HG03060 (cell line): ENCODE measurements around the gene TMPRSS11D.

ENCODE experiments used
- ATAC-seq: cut with Tn5 transposase; IDR thresholded peaks from one replicate; pipeline ENCODE4 v1.9.1; 2021; ENCODE audit warnings: low read depth, moderate number of reproducible peaks; ENCODE audit not compliant: unreplicated experiment

The TMPRSS11D gene

GRCh38 chr4:67891645-67892044 is 7.8 kb upstream of the TMPRSS11D start:
- no peak for ATAC-seq

GRCh38 chr4:67886281-67886680 is 2.5 kb upstream of the TMPRSS11D start:
- no peak for ATAC-seq

- no peak for ATAC-seq
These were observed 2.0 kb upstream of the TMPRSS11D start for GRCh38 chr4:67885762-67886161.

GRCh38 chr4:67884701-67885100 is 899 bp upstream of the TMPRSS11D start:
- ATAC-seq, result no peak

GRCh38 chr4:67883458-67883857 is 344 bp downstream of the TMPRSS11D start:
- ATAC-seq, result no peak

- no peak for ATAC-seq
These were observed 2.8 kb downstream of the TMPRSS11D start for GRCh38 chr4:67880866-67881610.

- no peak for ATAC-seq
These were observed 4.3 kb downstream of the TMPRSS11D start for GRCh38 chr4:67879486-67879885.

GRCh38 chr4:67877086-67877485 is 6.7 kb downstream of the TMPRSS11D start:
- ATAC-seq, result no peak

- ATAC-seq, result no peak
These were observed 8.8 kb downstream of the TMPRSS11D start for GRCh38 chr4:67874986-67875385.

- no peak for ATAC-seq
These were observed 10.7 kb downstream of the TMPRSS11D start for GRCh38 chr4:67873116-67873515.

- ATAC-seq, result peak; percentile 89
These were observed 11.9 kb downstream of the TMPRSS11D start for GRCh38 chr4:67871867-67872266.

GRCh38 chr4:67869580-67870190 is 14.1 kb downstream of the TMPRSS11D start:
- no peak for ATAC-seq

- peak; percentile 44 for ATAC-seq
These were observed 22.3 kb downstream of the TMPRSS11D start for GRCh38 chr4:67861513-67861912.

GRCh38 chr4:67853336-67853735 is 30.5 kb downstream of the TMPRSS11D start:
- ATAC-seq, result no peak

- ATAC-seq, result no peak
These were observed 62.9 kb downstream of the TMPRSS11D start for GRCh38 chr4:67820903-67821302.

- no peak for ATAC-seq
These were observed 73.8 kb downstream of the TMPRSS11D start for GRCh38 chr4:67810011-67810410.

- ATAC-seq, result no peak
These were observed 74.3 kb downstream of the TMPRSS11D start for GRCh38 chr4:67809502-67809901.

- ATAC-seq, result no peak
These were observed 87.0 kb downstream of the TMPRSS11D start for GRCh38 chr4:67796810-67797209.

GRCh38 chr4:67790721-67791120 is 93.1 kb downstream of the TMPRSS11D start:
- no peak for ATAC-seq

GRCh38 chr4:67787311-67787710 is 96.5 kb downstream of the TMPRSS11D start:
- no peak for ATAC-seq

GRCh38 chr4:67785528-67785927 is 98.3 kb downstream of the TMPRSS11D start:
- no peak for ATAC-seq

- no peak for ATAC-seq
These were observed 104.2 kb downstream of the TMPRSS11D start for GRCh38 chr4:67779631-67780030.
